Measurements from ENCODE around the gene LGALS9.
A peak's percentile ranks its signal among the peaks of the same experiment; 100 is the strongest.

The LGALS9 gene

DNA sequence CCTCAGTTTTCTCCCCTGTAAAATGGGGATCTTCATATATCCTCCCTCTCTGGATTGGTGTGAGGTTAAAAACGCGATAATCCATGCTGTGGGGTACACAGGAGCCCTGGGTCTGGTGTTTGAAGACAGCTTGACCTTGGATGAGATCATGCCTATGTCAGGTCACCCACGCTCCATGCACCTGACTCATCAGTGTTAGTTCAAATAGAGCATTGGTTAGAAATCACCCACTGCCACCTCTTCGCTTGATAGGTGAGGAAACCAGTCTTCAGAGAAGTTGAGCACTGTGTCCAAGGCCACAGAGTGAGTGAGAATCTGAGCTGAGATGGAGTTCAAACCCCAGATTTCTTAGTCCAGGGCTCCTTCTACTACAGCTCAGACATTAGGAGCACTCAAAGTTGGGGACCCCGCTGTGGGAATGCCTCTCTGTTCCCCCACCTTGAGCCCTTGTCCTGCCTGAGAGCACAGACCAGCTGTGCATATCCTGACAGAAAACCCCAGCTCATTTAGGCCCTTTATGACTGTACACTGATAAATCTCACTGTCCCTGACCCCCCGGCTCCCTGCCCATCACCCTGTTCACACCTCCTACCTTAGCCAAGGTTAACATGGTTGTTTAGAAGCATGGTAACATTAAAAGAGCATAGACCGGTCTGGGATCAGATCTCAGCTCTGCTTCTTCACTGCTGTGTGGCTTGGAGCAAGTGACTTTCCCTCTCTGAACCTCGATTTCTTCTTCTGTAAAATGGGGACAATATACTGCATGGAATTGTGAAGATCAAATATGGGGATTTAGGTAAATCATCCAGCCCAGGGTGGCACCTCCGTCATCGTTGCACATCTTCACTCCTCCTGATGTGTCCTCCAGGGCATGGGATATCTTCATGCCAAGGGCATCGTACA lies 22.4 kb upstream of the LGALS9 start:
- TF ChIP-seq, protein P1, sequence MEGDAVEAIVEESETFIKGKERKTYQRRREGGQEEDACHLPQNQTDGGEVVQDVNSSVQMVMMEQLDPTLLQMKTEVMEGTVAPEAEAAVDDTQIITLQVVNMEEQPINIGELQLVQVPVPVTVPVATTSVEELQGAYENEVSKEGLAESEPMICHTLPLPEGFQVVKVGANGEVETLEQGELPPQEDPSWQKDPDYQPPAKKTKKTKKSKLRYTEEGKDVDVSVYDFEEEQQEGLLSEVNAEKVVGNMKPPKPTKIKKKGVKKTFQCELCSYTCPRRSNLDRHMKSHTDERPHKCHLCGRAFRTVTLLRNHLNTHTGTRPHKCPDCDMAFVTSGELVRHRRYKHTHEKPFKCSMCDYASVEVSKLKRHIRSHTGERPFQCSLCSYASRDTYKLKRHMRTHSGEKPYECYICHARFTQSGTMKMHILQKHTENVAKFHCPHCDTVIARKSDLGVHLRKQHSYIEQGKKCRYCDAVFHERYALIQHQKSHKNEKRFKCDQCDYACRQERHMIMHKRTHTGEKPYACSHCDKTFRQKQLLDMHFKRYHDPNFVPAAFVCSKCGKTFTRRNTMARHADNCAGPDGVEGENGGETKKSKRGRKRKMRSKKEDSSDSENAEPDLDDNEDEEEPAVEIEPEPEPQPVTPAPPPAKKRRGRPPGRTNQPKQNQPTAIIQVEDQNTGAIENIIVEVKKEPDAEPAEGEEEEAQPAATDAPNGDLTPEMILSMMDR (IDR thresholded peaks at IDR 0.05; ENCODE audit: low read depth, low read length) = no peak
- no peak overlapping the region for H3K4me3 ChIP-seq (replicated peaks in 1 of 2; ENCODE audit: low read depth in 2 of 2, low read length in 2 of 2)
- no peak for DNase-seq (ENCODE audit: low read depth in 2 of 2)

DNA sequence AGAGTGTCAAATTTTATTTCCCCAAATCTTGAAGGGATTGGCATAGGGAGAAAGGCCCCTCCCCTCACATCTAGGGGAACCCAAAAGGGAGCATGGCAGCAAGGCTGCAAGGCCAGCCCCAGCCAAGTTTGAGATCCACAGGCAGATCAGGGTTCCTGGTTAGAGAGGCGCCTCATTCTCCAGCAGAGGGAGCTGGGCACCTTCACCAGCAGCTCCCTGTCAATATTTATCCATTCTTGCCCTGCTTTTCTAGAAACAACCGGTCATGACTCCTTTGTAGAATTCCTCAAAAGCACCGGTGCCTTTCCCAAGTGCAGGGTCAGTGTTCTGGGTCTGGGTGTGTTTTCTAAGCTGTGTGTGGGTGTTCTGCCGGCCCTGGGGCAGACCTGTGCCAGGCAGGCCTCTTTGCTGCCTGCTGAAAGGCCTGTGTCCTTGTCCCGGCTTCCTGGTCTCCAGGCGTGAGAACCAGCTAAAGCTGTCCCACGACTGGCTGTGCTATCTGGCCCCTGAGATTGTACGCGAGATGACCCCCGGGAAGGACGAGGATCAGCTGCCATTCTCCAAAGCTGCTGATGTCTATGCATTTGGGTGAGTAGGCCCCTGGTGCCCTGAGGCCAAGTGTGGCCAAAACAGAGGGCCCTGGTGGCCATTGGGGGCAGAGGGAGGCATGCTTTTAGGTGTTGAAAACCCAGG lies 21.2 kb upstream of the LGALS9 start:
- no peak overlapping the region for H3K4me3 ChIP-seq (replicated peaks in 1 of 2; ENCODE audit: low read depth in 2 of 2, low read length in 2 of 2)
- DNase-seq (ENCODE audit: low read depth in 2 of 2) = peak; percentile 32 to 58
- TF ChIP-seq, protein P1 (IDR thresholded peaks at IDR 0.05; ENCODE audit: low read depth, low read length) = peak; percentile 56

DNA sequence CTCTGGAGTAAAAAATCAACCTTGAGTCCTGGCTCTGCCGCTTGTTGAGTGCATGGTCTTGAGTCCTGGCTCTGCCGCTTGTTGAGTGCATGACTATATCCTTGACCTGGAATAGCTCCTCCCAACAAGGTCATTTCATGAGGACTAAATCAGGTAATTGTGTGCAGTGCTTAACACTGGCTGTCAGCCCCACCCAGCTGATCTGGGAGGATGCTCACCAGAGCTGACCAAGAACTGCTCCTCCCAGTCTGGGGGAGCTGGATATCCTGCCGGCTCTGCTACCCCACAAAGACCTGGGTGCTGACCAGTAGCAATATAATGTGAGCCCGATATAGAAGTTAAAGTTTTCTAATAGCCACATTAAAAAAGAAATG lies 20.7 kb upstream of the LGALS9 start:
- no peak overlapping the region for H3K4me3 ChIP-seq (replicated peaks in 1 of 2; ENCODE audit: low read depth in 2 of 2, low read length in 2 of 2)
- DNase-seq (ENCODE audit: low read depth in 2 of 2) = no peak
- TF ChIP-seq, protein P1 (IDR thresholded peaks at IDR 0.05; ENCODE audit: low read depth, low read length) = no peak

DNA sequence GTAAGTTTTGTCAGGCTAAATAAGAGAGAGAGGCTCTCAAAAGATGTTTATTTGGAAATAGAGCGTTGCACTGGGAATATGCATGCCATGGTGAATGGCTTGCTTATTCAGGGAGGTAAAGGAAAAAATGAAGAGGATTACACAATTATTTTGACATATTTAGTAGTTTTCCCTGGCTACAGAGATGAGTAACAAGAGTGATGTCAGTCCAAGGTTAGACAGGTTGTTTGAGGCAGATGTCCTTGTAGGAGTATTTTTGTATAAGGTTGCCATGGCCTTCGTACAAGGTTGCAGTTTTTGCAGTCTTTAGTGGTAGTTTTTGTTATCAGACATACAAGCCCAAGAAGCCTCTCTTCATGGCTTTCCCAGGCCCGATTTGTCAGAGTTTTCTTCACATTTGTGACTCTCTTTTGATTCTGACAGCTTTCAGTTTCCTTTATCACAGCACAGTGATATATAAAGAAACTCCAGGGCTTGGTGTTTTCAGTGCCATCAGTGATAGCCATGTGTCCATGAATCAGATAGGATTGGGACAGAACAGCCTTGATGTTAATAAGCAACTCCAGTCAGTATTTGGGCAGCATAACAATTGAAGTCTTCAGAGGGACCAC lies 18.7 kb upstream of the LGALS9 start:
- peak in 1 of 2 donors; percentile 20 for DNase-seq (ENCODE audit: low read depth in 2 of 2)
- TF ChIP-seq, protein P1 (IDR thresholded peaks at IDR 0.05; ENCODE audit: low read depth, low read length) = no peak
- H3K4me3 ChIP-seq (replicated peaks in 1 of 2; ENCODE audit: low read depth in 2 of 2, low read length in 2 of 2) = no peak overlapping the region

DNA sequence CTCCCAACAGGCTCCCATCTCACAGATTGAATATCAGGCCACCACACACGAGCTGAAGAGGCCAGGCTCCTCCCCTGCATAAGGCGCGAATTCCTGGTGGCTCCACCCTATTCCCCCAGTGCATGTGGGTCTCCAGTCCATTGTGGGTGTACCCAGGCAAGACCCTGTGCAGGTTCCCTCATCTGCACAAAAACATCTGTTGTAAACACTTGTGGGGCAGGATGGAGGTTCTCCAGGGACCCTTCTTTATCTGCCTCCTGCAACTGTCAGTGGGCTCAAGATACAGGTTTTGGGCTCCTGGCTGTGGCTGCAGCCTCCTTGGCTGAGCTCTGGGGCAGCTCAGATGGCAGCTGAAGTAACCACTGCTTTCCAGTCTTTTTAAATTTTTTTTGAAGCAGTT lies 17.6 kb upstream of the LGALS9 start:
- H3K4me3 ChIP-seq (replicated peaks in 1 of 2; ENCODE audit: low read depth in 2 of 2, low read length in 2 of 2) = no peak overlapping the region
- no peak for DNase-seq (ENCODE audit: low read depth in 2 of 2)
- TF ChIP-seq, protein P1 (IDR thresholded peaks at IDR 0.05; ENCODE audit: low read depth, low read length) = no peak

DNA sequence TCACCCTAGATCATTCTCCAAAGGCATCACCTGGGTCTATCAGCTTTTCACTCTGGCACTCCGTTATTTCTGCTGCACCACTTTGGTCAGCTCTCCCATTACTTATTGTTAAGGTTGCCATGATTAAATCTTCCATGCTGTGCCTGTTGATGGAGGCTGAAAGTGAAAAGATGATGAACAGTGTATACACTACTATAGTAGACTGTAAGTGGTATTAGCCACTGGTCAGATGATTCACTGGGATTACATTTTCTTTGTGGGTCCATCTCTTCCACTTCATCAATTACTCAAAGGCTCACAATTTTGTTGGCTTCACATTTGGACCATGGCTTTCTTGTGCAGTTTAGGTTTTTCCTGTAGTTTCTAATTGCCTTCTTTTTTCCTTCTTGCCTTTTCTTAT lies 15.9 kb upstream of the LGALS9 start:
- H3K4me3 ChIP-seq (replicated peaks in 1 of 2; ENCODE audit: low read depth in 2 of 2, low read length in 2 of 2) = no peak overlapping the region
- TF ChIP-seq, protein P1 (IDR thresholded peaks at IDR 0.05; ENCODE audit: low read depth, low read length) = no peak
- DNase-seq (ENCODE audit: low read depth in 2 of 2) = no peak
